Esophagus muscularis mucosa (tissue), 4 donors: ENCODE results near the gene ADCY1.

Source experiments
- CTCF ChIP-seq, 3 experiments: fragments of 200-600 bp in 2 of 3; fragments of 450-650 bp in 1 of 3; sonication (generic) in 2 of 3; IDR thresholded peaks; one replicate each; pipeline ENCODE4 v1.5.1; 2017 to 2019; ENCODE audit warnings: antibody characterized with exemption in 3 of 3, mild to moderate bottlenecking in 2 of 3, moderate library complexity in 1 of 3
- EP300 ChIP-seq: sonication (generic); formaldehyde crosslinking; IDR thresholded peaks from one replicate; pipeline ENCODE4 v1.6.1; 2017; ENCODE audit warnings: antibody characterized with exemption
- POLR2A ChIP-seq: fragments of 450-650 bp; IDR thresholded peaks from one replicate; pipeline ENCODE4 v1.6.1; 2017; ENCODE audit warnings: antibody characterized with exemption, moderate library complexity, mild to moderate bottlenecking, low read depth
- POLR2AphosphoS5 ChIP-seq, 2 donors: sonication (generic); formaldehyde crosslinking; IDR thresholded peaks; one replicate each; pipeline ENCODE4 v1.6.1; 2017; ENCODE audit warnings: antibody characterized with exemption in 2 of 2

GRCh38 chr7:45659496-45660139, 85.5 kb downstream of the ADCY1 start:
- TF ChIP-seq EP300 = no peak
- TF ChIP-seq POLR2A = no peak
- no peak for TF ChIP-seq POLR2AphosphoS5 (IDR thresholded peaks at IDR 0.05)
- no peak for TF ChIP-seq CTCF (IDR thresholded peaks at IDR 0.05)
